Activated gamma-delta T cell treated with Interleukin-2 at 50 U/mL for 16 hours (primary cell): Measurements from ENCODE around the gene PKDREJ.

Experiments
- DNase-seq: peaks from one replicate; pipeline ENCODE4 v3.0.0-alpha.2; 2020

Gene PKDREJ

DNA sequence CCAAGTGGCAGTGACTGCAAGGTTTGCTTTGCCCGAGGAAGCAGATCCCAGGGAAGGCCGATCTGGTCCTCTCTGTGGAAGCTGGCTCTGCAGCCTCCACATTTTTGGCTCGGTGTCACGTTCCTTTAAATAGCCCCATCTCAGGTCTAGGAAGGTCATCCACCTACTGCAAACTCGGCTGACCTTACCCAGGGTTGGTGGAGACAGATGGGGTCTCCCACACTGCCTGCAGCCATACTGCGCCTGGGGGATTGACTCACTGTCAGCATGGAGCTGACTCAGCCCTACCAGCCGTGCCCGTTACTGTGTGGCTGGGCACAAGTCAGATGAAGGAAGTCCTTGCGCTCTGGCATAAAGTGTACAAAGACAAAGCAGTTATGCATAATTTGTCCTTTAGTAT, 29.9 kb downstream of the PKDREJ start:
- DNase-seq, result no peak

DNA sequence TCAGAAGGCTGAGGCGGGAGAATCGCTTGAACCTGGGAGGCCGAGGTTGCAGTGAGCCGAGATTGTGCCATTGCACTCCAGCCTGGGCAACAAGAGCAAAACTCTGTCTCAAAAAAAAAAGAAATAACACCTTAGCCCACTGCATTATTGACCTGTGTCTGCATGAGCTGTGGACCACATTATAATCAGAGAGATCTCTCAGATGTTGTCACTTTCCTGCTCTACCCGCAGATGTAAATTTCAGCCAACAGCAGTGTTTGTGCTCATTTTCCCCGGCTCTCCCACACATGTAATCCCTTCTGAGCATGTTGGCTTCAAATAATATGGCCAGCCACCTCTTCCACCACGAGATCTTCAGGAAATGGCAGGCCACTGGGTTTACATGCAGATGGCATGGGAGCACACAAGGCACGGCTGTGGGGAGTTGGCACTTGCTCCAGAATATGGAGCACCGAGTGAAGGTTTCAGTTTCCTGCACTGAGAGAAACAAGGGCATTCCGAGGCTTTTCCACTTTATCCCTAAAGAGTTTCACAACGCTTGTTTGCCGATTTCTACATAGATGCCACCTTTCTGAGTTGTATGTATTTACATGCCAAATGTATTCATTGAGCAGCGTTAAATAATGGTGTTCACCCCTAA, 32.8 kb downstream of the PKDREJ start:
- no peak for DNase-seq

DNA sequence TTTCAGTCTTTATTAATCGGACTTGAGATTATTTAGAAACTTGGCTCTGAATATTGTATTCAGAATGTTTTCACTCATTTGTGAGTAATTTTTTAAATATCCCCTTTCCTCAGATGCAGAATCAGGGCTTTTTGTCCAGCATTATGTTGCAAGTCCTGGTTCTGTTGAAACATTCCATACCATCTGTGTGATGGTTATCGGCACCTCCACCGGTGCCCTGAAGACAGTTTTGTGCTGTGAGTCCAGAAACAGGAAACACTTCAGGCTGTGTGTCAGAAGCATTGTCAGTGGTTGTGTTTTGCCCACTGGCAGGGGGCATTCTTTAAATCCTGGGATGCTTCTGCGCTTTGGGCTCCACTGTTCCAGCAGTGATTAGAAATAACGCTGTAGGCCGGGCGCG, 33.4 kb downstream of the PKDREJ start:
- DNase-seq, result no peak

DNA sequence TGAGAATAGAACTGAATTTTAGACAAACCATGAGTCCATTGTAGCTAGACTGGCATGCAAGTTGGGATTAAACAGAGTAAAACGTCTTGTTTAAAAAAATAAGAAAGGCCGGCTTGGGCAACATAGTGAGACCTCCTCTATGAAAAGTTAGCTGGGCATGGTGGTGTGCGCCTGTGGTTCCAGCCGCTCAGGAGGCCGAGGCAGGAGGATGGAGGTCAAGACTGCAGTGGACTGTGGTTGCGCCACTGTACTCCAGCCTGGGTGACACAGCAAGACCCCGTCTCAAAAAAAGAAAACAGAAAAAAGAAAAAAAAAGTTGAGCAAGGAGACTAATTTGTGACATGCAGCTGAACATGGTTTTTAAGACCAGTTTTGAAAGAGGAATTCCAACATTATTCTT, 36.6 kb downstream of the PKDREJ start:
- no peak for DNase-seq

DNA sequence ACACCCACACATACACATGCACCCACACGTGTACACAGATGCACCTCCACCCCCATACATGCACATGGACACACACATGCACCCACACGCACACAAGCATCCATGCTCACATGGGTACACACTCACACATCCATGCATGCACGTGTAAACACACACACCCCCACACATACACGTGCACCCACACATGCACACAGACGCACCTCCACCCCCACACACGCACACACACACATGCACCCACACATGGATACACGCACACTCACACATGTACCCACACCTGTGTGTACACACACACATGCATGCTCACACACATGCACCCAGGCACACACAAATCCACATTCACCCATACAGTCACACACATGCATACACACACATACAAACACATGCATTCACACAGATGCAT, 37.5 kb downstream of the PKDREJ start:
- no peak for DNase-seq

DNA sequence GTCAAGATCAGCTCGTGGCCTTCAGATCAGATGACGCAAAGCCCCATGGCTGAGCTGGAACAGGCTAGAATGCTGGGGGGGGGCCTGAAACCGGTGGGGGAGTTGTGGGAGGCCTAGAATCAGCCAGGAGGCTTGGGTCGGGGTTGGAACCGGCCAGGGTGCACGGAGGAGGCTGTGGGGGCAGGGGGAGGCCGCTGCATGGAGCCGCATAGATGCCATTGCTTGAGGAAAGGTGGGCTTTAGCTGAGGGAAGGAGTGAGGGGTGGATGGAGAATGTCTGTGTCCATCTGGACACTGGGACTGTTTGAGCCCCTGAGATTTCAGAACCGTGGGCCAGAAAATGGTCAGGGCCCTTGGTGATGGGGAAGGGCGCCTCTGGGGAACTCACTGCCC, 38.2 kb downstream of the PKDREJ start:
- no peak for DNase-seq

DNA sequence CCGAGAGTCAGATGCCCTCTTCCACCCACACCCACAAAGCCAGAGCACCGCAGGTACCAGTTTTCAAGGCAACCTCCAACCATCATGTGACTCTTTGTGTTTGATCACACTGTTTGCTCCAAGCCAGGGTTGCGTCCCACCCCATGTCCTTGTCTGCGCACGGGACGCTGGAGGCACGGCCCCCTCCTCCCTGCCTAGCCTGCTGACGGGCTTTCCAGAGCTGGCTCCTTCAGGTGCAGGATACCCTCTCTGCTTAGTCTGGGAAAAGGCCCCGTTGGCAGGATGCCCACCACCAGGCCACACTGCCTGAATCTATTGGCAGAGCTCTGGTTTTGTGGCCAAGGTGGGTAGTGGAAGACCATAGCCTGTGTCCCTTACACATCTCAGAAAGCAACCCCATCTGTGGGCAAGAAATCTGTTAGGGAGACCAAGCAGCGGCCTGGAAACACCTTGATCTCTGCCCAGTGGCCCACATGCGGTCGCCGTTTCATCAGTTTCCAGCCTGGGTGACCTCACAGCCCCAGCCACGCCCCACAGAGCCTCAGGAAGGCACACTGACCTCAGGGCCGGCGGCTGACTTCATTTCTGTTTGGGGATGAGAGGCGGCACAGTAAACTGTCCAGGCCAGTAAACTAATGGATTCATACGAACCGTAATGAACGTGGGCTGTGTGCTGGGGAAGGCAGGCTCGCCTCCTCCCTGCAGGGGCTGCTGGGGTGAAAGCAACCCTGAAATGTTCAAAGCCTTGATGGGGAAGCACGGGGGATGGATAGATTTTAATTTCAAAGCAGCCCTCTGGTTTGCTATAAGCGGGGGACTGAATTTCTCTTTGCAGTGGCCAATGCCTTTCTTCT, 38.9 kb downstream of the PKDREJ start:
- DNase-seq, result no peak

DNA sequence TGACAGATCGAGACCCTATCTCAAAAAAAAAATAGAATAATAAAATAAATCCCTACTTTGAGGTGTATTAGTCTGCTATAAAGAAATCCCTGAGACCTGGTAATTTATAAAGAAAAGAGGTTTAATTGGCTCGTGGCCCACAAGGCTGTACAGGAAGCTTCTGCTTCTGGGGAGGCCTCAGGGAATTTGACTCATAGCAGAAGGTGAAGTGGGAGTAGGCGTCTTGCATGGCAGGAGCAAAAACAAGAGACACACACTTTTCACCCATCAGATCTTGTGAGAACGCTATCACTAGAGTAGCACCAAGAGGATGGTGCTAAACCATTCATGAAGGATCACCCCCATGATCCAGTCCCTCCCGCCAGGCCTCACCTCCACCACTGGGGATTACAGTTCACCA, 42.2 kb downstream of the PKDREJ start:
- no peak for DNase-seq

DNA sequence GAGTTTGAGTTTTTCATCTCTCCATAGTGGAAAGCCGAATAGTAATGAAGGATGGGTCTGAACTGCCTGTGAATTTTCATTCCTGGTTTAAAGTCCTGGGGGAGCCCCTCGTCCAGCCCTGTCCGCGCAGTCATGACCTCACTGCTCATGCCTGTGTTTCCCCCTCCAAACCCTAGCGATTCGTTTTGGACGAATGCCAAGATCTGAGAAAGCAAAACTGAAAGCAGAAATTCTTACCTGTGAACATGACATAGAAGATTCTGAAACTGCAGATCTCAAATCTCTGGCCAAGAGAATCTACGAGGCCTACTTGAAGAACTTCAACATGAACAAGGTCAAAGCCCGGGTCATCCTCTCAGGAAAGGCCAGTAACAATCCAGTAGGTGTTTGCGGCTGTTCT, 43.5 kb downstream of the PKDREJ start:
- DNase-seq, result no peak

DNA sequence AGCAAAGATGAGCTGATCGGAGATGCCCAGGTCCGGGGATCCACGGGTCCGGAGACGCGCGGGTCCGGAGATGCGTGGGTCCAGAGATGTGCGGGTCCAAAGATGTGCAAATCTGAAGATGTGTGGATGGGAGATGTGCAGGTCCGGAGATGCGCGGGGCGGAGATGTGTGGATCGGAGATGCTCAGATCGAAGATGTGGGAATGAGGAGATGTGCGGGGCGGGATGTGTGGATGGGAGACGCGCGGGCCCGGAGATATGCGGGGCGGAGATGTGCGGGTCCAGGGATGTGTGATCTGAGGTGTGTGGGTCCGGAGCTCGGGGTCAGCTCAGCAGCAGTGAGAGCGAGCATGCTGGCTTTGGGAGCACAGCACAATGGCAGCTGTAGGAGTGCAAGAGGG, 48.5 kb downstream of the PKDREJ start:
- no peak for DNase-seq

DNA sequence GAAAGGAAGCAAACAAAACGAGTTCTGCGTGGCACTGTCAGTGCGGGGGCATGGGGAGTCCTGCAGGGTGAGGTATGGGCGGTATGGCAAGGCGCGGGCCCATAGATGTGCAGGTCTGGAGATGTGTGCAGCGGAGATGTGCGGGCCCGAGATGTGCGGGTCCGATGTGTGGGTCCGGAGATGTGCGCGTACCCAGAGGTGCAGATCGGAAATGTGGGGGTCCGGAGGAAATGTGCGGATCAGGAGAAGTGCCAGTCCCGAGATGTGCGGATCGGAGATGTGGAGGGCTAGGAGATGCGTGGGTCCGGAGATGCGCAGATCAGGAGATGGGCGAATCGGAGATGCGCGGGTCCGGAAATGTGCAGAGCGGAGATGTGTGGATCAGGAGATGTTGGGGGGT, 49.0 kb downstream of the PKDREJ start:
- no peak for DNase-seq

DNA sequence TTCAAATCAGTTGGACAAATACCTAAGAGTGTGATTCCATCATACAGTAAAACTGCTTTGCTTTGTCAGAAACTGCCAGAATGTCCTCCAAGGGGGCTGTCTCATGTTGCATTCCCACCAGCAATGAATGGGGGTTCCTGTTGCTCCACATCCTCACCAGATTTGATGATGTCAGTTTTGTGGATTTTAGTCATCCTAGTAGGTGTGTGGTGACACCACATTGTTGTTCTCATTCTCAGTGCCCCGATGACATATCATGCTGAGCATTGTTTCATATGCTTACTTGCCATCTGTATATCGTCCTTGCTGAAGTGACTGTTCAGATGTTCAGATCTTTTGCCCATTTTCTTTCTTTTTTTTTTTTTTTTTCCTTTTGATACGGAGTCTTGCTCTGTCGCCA, 50.1 kb downstream of the PKDREJ start:
- no peak for DNase-seq

DNA sequence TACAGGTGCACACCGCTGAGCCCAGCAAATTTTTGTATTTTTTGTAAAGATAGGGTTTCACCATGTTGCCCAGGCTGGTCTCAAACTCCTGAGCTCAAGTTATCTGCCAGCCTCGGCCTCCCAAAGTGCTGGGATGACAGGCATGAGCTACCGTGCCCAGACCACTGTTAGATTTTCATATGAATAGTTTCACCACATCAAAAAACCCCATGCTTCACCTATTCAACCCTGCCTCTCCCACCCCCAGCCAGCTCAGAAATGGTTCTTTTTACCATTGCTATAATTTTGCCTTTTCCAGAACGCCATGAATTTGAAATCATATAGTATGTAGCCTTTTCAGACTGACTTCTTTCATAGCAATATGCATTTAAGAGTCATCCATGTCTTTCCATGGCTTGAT, 50.9 kb downstream of the PKDREJ start:
- no peak for DNase-seq

DNA sequence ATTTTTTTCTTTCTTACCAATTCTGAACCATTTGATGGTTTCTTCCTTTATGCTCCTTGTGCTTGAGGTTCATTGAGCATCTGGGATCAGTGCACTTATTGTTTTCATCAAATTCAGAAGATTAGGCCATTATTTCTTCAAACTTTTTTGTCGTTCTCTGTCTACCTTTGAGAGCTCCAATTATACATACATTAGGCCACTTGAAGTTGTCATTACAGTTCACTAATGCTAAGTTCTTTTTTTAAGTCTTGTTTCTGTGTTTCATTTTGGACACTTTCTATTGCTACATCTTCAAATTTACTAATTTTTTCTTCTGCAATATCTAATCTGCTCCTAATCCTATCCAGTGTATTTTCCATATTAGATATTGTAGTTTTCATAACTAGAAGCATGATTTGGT, 53.9 kb downstream of the PKDREJ start:
- DNase-seq, result no peak
